ENCODE measurements around the gene FNDC3B. TPM values are rescaled to one million over a fixed set of nuclear protein-coding genes. Genes with fewer than 3 reads are reported as not detected.

FNDC3B gene
- total RNA-seq, 1 donor from 2014 or later = 9.3 TPM

DNA sequence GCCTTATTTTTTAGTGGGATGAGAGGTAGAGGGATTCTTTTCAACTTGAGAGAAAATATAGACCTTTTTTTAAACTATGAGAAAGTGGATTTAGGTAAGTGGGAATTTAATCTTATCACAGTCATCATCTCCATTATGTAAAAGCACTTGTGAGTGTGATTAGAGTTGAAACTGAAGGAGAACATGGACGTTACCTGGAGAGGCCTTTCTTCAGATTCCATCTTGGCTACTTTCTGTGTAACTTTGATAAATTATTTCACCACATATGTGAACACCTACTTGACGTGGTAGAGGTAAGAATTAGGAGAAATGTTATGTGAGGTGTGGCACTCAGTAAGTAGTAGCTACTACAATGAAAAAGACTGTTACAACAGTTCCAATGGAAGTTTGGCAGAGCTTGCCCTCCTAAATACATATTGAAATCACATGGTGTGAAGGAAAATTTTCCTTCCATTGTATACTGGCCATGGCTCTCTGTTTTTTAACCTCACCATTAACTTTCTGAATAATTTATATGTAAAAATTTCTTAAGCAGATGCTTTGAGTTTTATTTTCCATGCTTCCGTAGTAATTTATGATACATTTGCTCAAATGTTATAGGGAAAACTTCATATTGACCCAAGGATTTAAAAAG is 193.3 kb downstream of the FNDC3B start:
- ATAC-seq (ENCODE audit: low read depth) = no peak
- H3K27me3 Mint-ChIP-seq = no peaks in the 10 kb centered on the region
- H3K4me1 Mint-ChIP-seq = no peaks in the 10 kb centered on the region
- no peaks in the 10 kb centered on the region for H3K9me3 Mint-ChIP-seq
- no peaks in the 10 kb centered on the region for H3K36me3 Mint-ChIP-seq (ENCODE audit: low read depth)
- intact Hi-C loops (cut with micrococcal nuclease) = no loop called here
- H3K27ac Mint-ChIP-seq = no peak overlapping the region
- no peak for DNase-seq
- TF ChIP-seq, protein P1, sequence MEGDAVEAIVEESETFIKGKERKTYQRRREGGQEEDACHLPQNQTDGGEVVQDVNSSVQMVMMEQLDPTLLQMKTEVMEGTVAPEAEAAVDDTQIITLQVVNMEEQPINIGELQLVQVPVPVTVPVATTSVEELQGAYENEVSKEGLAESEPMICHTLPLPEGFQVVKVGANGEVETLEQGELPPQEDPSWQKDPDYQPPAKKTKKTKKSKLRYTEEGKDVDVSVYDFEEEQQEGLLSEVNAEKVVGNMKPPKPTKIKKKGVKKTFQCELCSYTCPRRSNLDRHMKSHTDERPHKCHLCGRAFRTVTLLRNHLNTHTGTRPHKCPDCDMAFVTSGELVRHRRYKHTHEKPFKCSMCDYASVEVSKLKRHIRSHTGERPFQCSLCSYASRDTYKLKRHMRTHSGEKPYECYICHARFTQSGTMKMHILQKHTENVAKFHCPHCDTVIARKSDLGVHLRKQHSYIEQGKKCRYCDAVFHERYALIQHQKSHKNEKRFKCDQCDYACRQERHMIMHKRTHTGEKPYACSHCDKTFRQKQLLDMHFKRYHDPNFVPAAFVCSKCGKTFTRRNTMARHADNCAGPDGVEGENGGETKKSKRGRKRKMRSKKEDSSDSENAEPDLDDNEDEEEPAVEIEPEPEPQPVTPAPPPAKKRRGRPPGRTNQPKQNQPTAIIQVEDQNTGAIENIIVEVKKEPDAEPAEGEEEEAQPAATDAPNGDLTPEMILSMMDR (IDR thresholded peaks at IDR 0.05) = no peak
- H3K4me3 Mint-ChIP-seq = no peak overlapping the region
- CTCF ChIA-PET = no interaction called here
- POLR2A ChIA-PET = no interaction called here

DNA sequence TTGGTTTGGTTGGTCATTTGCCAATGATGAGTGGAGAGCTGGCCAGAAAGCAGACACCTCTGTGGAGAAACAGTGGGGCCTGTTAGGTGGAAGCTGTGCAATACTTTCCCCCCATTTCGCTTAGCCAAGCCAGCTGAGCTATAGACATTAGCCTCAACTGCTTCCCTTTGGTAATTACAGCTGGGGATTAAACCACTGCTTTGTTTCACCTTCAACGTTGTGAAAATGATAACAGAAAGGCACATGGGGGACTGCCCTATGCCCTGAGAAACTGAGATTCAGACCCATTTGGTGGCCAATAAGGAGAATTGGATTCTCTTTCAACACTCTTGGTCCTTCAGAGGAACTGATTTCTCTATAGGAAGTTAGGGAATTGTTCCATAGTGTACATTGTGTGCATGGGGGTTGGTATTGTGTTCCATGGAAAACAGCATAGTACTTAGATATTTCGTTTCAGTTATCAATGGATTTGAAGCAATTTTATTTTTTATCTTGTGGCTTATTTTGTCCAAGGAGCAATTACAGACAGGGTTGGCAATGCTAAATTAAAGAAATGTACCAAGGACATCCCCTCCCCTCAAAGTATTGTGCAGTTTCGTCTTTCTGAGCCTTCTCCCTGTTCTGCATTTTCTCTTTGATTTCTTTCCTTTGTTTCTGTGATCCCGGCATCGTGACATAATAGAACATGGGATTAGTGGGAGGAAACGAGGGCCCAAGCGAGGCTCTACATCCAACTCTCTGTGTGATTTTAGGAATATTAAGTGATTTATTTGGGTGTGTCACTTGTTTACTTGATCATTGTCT is 194.3 kb downstream of the FNDC3B start:
- H3K27me3 Mint-ChIP-seq = no peaks in the 10 kb centered on the region
- DNase-seq = no peak
- ATAC-seq (ENCODE audit: low read depth) = no peak
- H3K36me3 Mint-ChIP-seq (ENCODE audit: low read depth) = no peaks in the 10 kb centered on the region
- H3K4me3 Mint-ChIP-seq = no peak overlapping the region
- H3K9me3 Mint-ChIP-seq = no peaks in the 10 kb centered on the region
- ChIA-PET CTCF (no interaction called here), POLR2A (no interaction called here)
- TF ChIP-seq, protein P1 (IDR thresholded peaks at IDR 0.05) = no peak
- no peaks in the 10 kb centered on the region for H3K4me1 Mint-ChIP-seq
- H3K27ac Mint-ChIP-seq = no peak overlapping the region
- intact Hi-C loops (cut with micrococcal nuclease) = no loop called here

DNA sequence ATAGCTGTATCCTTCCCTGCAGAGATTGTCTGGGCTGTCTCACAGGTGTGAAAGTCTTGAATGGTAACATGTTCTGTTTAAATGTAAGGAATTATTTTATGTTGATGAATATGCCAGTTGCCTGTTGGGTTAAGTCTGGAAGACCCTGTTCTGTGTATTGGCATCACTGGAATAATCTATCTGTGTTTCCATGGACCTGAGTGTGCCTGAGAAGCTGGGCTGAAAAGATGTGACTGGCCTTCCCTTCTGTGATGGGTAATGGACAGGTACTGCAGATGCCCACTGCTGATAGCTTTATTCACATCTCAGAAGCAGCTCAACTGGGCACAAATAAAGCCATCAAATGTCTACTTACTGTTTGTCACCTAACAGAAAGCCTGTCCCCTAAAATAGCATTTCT is 196.3 kb downstream of the FNDC3B start:
- CTCF ChIA-PET = no interaction called here
- no peak for DNase-seq
- TF ChIP-seq, protein P1 (IDR thresholded peaks at IDR 0.05) = no peak
- Mint-ChIP-seq H3K27ac (no peak overlapping the region), H3K27me3 (no peaks in the 10 kb centered on the region), H3K4me1 (no peaks in the 10 kb centered on the region), H3K36me3 (ENCODE audit: low read depth) (no peaks in the 10 kb centered on the region), H3K9me3 (peaks cover 1% of the 10 kb centered on the region), H3K4me3 (no peak overlapping the region)
- ATAC-seq (ENCODE audit: low read depth) = no peak
- POLR2A ChIA-PET = no interaction called here
- intact Hi-C loops (cut with micrococcal nuclease) = no loop called here

DNA sequence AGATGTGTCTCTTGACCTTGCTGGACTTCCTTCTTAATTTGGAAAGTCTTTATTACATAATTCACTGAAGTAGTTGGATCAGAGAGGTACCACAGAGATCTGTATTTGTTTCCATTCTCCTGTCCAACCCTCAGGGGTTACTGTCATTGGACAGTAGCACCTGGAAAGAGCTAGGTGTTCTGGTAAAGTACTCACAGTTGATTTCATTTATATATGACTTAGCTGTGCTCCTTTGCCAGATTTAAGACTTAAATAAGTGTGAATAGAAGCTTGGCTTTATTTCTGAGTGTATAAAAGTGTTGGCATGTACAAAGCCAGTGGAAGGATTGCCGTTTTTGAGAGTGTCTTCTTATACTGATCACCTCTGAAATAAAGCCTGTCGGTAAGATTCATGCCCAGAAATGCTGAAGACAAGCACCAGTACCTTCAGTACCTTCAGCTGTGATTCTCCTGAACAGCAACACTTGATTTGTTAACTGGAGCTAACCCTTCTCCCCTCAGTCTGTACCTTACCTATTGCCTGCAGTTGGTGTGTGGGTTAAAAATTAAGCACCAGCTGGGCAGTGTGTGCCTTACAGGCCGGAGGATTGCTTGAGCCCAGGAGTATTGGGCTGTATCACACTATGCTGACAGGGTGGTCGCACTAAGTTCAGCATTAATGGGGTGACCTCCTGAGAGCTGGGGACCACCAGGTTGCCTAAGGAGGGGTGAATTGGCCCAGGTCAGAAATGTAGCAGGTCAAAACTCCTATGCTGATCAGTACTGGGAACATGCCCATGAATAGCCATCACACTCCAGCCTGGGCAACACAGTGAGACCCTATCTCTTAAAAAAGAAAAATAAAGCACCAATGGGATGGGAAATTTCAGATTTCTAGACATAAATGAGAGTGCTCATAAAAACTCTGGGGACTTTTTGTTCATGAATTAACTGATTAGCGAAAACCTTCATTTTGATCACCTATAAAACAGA is 197.7 kb downstream of the FNDC3B start:
- H3K27ac Mint-ChIP-seq = no peak overlapping the region
- ChIA-PET CTCF (no interaction called here), POLR2A (no interaction called here)
- no peaks in the 10 kb centered on the region for H3K36me3 Mint-ChIP-seq (ENCODE audit: low read depth)
- intact Hi-C loops (cut with micrococcal nuclease) = no loop called here
- H3K27me3 Mint-ChIP-seq = no peaks in the 10 kb centered on the region
- no peak overlapping the region for H3K4me3 Mint-ChIP-seq
- H3K9me3 Mint-ChIP-seq = peaks cover 10% of the 10 kb centered on the region
- DNase-seq = no peak
- H3K4me1 Mint-ChIP-seq = no peaks in the 10 kb centered on the region
- no peak for ATAC-seq (ENCODE audit: low read depth)
- TF ChIP-seq, protein P1 (IDR thresholded peaks at IDR 0.05) = no peak

DNA sequence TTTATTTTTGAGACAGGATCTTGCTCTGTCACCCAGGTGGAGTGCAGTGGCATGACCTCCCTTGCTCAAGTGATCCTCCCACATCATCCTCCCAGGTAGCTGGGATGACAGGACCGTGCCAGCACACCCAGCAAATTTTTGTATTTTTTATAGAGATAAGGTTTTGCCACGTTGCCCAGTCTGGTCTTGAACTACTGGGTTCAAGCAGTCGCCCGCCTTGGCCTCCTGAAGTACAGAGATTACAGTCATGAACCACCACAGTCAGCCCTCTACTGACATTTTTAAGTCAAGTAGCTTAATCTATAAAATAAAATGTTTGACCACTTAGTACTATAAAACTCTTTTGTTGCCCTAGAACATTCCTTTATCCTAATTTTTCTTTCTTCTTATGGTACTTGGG is 198.8 kb downstream of the FNDC3B start:
- Mint-ChIP-seq H3K36me3 (ENCODE audit: low read depth) (peaks cover 4% of the 10 kb centered on the region), H3K27ac (no peak overlapping the region), H3K27me3 (no peaks in the 10 kb centered on the region), H3K4me1 (no peaks in the 10 kb centered on the region), H3K9me3 (peaks cover 18% of the 10 kb centered on the region), H3K4me3 (no peak overlapping the region)
- ChIA-PET POLR2A (no interaction called here), CTCF (no interaction called here)
- DNase-seq = no peak
- TF ChIP-seq, protein P1 (IDR thresholded peaks at IDR 0.05) = no peak
- intact Hi-C loops (cut with micrococcal nuclease) = no loop called here
- no peak for ATAC-seq (ENCODE audit: low read depth)
